PC-3 (cell line): ENCODE data around the gene PLCD1.
"Not testable (repeated sequence)": the region's sequence is repeated elsewhere in the genome, so short reads cannot be mapped to it uniquely, and the experiment has no call there.

Experiments
- CTCF ChIP-seq: fragments of 300-600 bp; sonication (generic); conservative IDR thresholded peaks from 2 replicates; pipeline ENCODE4 v1.5.1; 2017; ENCODE audit warnings: antibody characterized with exemption, low read depth, mild to moderate bottlenecking, low read length
- EZH2 ChIP-seq: fragments of 300-600 bp; sonication (generic); IDR thresholded peaks from one replicate; pipeline ENCODE4 v1.6.1; 2017; ENCODE audit warnings: antibody characterized with exemption, mild to moderate bottlenecking, low read length; ENCODE audit not compliant: unreplicated experiment

GRCh38 chr3:38053286-38053685, 23.8 kb upstream of the PLCD1 start:
- not testable (repeated sequence) for TF ChIP-seq CTCF, EZH2
